Panc1 (cell line): ENCODE data around the gene AFG3L2. TPM values are rescaled to one million over a fixed set of nuclear protein-coding genes. Genes with fewer than 3 reads are reported as not detected.

Experiments
- ATAC-seq: fragments of 200-7000 bp; cut with Tn5 transposase; 2 replicates; pipeline ENCODE4 v1.9.1; 2020; ENCODE audit warnings: mild to moderate bottlenecking, moderate library complexity
- BruUV-seq: library from RNA; stranded (reverse); fragments of 400-500 nt; replicated peaks from 2 replicates; lab custom pipeline; 2021; lab: Mats Ljungman, UMichigan
- CTCF ChIA-PET: fragments of 300-600 bp; sonication (Branson Sonifier 250); formaldehyde crosslinking; loops from one replicate; lab custom pipeline; 2022; ENCODE audit warnings: antibody characterized with exemption; lab: Charles Lee
- POLR2A ChIA-PET: fragments of 300-600 bp; sonication (Branson Sonifier 250); formaldehyde crosslinking; loops from one replicate; lab custom pipeline; 2022; ENCODE audit warnings: antibody characterized with exemption; lab: Charles Lee
- DNase-seq: peaks from one replicate; pipeline ENCODE4 v3.0.0-alpha.2; 2010; ENCODE audit warnings: low read depth, low spot score
- H3K27ac ChIP-seq: 2 replicates; pipeline ENCODE4 v1.5.1; 2011; ENCODE audit warnings: mild to moderate bottlenecking, low read length, inconsistent platforms
- H3K27me3 ChIP-seq: fragments of 200-500 bp; sonication (Bioruptor generic); 2 replicates; pipeline ENCODE4 v1.6.0; 2014; ENCODE audit warnings: low read length, inconsistent platforms; ENCODE audit not compliant: control insufficient read depth, insufficient read depth
- H3K36me3 ChIP-seq: fragments of 200-500 bp; sonication (Bioruptor generic); 2 replicates; pipeline ENCODE4 v1.5.1; 2014; ENCODE audit warnings: inconsistent platforms, mild to moderate bottlenecking, low read length, moderate library complexity; ENCODE audit not compliant: control insufficient read depth, insufficient read depth
- H3K4me1 ChIP-seq: 2 replicates; pipeline ENCODE4 v1.5.1; 2011; ENCODE audit warnings: inconsistent platforms, mild to moderate bottlenecking, low read length, moderate library complexity; ENCODE audit not compliant: control insufficient read depth, insufficient read depth
- H3K4me3 ChIP-seq, 2 experiments: 2 replicates each; pipeline ENCODE4 v1.5.1; 2011 to 2012; ENCODE audit warnings: low read depth in 2 of 2, low read length in 2 of 2, mild to moderate bottlenecking in 2 of 2, inconsistent platforms in 1 of 2, moderate library complexity in 1 of 2
- H3K9me3 ChIP-seq: fragments of 200-500 bp; sonication (Bioruptor generic); 2 replicates; pipeline ENCODE4 v1.5.1; 2014; ENCODE audit warnings: low read depth, mild to moderate bottlenecking, inconsistent platforms, low read length, moderate library complexity; ENCODE audit not compliant: control insufficient read depth, insufficient read depth
- POLR2AphosphoS5 ChIP-seq: IDR thresholded peaks from 2 replicates; pipeline ENCODE4 v1.6.1; 2012; ENCODE audit warnings: mild to moderate bottlenecking, low read depth, low read length, moderate library complexity
- SIN3A ChIP-seq: IDR thresholded peaks from 2 replicates; pipeline ENCODE4 v1.6.1; 2012; ENCODE audit warnings: low read depth, mild to moderate bottlenecking, low read length, moderate library complexity, borderline replicate concordance; ENCODE audit not compliant: insufficient read depth
- TCF7L2 ChIP-seq: IDR thresholded peaks from 2 replicates; pipeline ENCODE4 v1.6.1; 2011; ENCODE audit warnings: mild to moderate bottlenecking, low read depth, low read length, inconsistent platforms
- in situ Hi-C: cut with HindIII; loops from 2 replicates; pipeline ENCODE4 v1.10.0; 2016; ENCODE audit warnings: low sequenced_read_pairs, low pct_unique_long_range_greater_than_20kb
- intact Hi-C: fragments of 100-400 bp; cut with micrococcal nuclease; formaldehyde crosslinking; loops from one replicate; pipeline ENCODE4 v1.10.0; 2022; ENCODE audit not compliant: unreplicated experiment
- total RNA-seq: library from RNA; stranded (reverse); gene quantifications from one replicate; pipeline ENCODE4 v1.2.1, GENCODE V29; 2021; ENCODE audit not compliant: unreplicated experiment
- TF ChIP-seq, protein P1 (sequence below), 2 experiments: IDR thresholded peaks; 2 replicates each; pipeline ENCODE4 v1.6.1; 2011 to 2012; ENCODE audit warnings: low read depth in 2 of 2, control low read depth in 1 of 2, low read length in 1 of 2, mild to moderate bottlenecking in 1 of 2, moderate library complexity in 1 of 2; ENCODE audit not compliant: insufficient read depth in 1 of 2
- TF ChIP-seq, protein P2 (sequence below): fragments of 450-650 bp; IDR thresholded peaks from 2 replicates; pipeline ENCODE4 v1.5.1; 2017; ENCODE audit warnings: mild to moderate bottlenecking

Gene AFG3L2
- total RNA-seq, 1 experiment from 2014 or later = 58.0 TPM

DNA sequence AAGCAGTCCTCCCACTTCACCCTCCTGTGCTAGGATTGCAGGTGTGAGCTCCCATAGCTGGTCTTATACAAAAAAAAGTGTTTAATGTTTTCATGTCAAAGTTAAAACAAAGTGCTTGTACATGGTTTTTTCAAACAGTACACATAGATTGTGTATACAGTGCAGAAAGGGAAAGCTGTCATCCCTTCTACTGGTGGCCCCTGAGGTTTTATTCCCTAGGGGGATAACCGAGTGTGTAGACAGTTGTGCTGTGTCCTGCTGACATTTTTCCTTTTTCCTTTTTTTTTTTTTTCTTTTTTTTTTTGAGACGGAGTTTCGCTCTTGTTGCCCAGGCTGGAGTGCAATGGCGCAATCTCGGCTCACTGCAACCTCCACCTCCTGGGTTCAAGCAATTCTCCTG is 58.2 kb downstream of the AFG3L2 start:
- intact Hi-C loops = no loop called here
- Histone ChIP-seq H3K4me1 (peaks cover 4% of the 10 kb centered on the region; the same call in 1 of the 2 replicates), H3K9me3 (no peaks in the 10 kb centered on the region), H3K27ac (no peak overlapping the region), H3K27me3 (no peaks in the 10 kb centered on the region), H3K36me3 (peaks cover 33% of the 10 kb centered on the region), H3K4me3 (no peak overlapping the region)
- no TSS peak for BruUV-seq
- ChIA-PET POLR2A (interaction anchor here (0.7 kb wide), 1 partner anchor 11 kb away, joined by 7 read pairs; the partner anchor contains the start of gene TUBB6), CTCF (no interaction called here)
- ATAC-seq (no peak), DNase-seq (no peak)
- in situ Hi-C loops = no loop called here
- no peak for TF ChIP-seq POLR2AphosphoS5
- no peak for TF ChIP-seq SIN3A
- TF ChIP-seq, protein P1, sequence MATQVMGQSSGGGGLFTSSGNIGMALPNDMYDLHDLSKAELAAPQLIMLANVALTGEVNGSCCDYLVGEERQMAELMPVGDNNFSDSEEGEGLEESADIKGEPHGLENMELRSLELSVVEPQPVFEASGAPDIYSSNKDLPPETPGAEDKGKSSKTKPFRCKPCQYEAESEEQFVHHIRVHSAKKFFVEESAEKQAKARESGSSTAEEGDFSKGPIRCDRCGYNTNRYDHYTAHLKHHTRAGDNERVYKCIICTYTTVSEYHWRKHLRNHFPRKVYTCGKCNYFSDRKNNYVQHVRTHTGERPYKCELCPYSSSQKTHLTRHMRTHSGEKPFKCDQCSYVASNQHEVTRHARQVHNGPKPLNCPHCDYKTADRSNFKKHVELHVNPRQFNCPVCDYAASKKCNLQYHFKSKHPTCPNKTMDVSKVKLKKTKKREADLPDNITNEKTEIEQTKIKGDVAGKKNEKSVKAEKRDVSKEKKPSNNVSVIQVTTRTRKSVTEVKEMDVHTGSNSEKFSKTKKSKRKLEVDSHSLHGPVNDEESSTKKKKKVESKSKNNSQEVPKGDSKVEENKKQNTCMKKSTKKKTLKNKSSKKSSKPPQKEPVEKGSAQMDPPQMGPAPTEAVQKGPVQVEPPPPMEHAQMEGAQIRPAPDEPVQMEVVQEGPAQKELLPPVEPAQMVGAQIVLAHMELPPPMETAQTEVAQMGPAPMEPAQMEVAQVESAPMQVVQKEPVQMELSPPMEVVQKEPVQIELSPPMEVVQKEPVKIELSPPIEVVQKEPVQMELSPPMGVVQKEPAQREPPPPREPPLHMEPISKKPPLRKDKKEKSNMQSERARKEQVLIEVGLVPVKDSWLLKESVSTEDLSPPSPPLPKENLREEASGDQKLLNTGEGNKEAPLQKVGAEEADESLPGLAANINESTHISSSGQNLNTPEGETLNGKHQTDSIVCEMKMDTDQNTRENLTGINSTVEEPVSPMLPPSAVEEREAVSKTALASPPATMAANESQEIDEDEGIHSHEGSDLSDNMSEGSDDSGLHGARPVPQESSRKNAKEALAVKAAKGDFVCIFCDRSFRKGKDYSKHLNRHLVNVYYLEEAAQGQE (IDR thresholded peaks at IDR 0.05; ENCODE audit: insufficient read depth in 1 of 2, low read depth in 2 of 2, low read length in 1 of 2) = no peak

- peaks cover 4% of the 10 kb centered on the region; the same call in 1 of the 2 replicates for H3K4me1 ChIP-seq
- H3K4me3 ChIP-seq = no peak overlapping the region
- BruUV-seq = no TSS peak
- intact Hi-C loops (no loop called here), in situ Hi-C loops (no loop called here)
- H3K36me3 ChIP-seq = peaks cover 36% of the 10 kb centered on the region
- DNase-seq = no peak
- POLR2A ChIA-PET = no interaction called here
- CTCF ChIA-PET = no interaction called here
- ATAC-seq = peak; percentile 55; the same call in 1 of the 2 replicates
- no peaks in the 10 kb centered on the region for H3K27me3 ChIP-seq
- no peak overlapping the region for H3K27ac ChIP-seq
- TF ChIP-seq, protein P1 (IDR thresholded peaks at IDR 0.05; ENCODE audit: insufficient read depth in 1 of 2, low read depth in 2 of 2, low read length in 1 of 2) = no peak
- TF ChIP-seq, protein P2, sequence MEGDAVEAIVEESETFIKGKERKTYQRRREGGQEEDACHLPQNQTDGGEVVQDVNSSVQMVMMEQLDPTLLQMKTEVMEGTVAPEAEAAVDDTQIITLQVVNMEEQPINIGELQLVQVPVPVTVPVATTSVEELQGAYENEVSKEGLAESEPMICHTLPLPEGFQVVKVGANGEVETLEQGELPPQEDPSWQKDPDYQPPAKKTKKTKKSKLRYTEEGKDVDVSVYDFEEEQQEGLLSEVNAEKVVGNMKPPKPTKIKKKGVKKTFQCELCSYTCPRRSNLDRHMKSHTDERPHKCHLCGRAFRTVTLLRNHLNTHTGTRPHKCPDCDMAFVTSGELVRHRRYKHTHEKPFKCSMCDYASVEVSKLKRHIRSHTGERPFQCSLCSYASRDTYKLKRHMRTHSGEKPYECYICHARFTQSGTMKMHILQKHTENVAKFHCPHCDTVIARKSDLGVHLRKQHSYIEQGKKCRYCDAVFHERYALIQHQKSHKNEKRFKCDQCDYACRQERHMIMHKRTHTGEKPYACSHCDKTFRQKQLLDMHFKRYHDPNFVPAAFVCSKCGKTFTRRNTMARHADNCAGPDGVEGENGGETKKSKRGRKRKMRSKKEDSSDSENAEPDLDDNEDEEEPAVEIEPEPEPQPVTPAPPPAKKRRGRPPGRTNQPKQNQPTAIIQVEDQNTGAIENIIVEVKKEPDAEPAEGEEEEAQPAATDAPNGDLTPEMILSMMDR = no peak
- TF ChIP-seq POLR2AphosphoS5 (no peak), SIN3A (no peak), TCF7L2 (no peak)
- no peaks in the 10 kb centered on the region for H3K9me3 ChIP-seq
Measured at GRCh38 chr18:12318334-12318697, 58.7 kb downstream of the AFG3L2 start.
